Measurements from ENCODE around the gene ATP5PD.

Gene ATP5PD

GRCh38 chr17:75004371-75004770 lies 42.4 kb downstream of the ATP5PD start:
- H3K27ac ChIP-seq (replicated peaks), result no peak overlapping the region
- H3K27me3 ChIP-seq (ENCODE audit: insufficient read depth, poor library complexity, severe bottlenecking), result no peaks in the 10 kb centered on the region
- no peak for DNase-seq (ENCODE audit: low read depth in 1 of 2, low spot score in 1 of 2)
- no peak for TF ChIP-seq POLR2AphosphoS5 (IDR thresholded peaks at IDR 0.05; ENCODE audit: low read depth)
- TF ChIP-seq REST (IDR thresholded peaks at IDR 0.05; ENCODE audit: insufficient replicate concordance, low read depth), result no peak
- no peak for TF ChIP-seq CTCF (IDR thresholded peaks at IDR 0.05; ENCODE audit: insufficient read depth, low read length)
- no peak for TF ChIP-seq GABPA (IDR thresholded peaks at IDR 0.05; ENCODE audit: low read depth)
- TF ChIP-seq SPI1 (IDR thresholded peaks at IDR 0.05; ENCODE audit: borderline replicate concordance, low read depth), result no peak
- H3K4me3 ChIP-seq (replicated peaks; ENCODE audit: insufficient read depth, low read length), result no peak overlapping the region

- H3K4me3 ChIP-seq (replicated peaks; ENCODE audit: insufficient read depth, low read length), result no peak overlapping the region
- TF ChIP-seq POLR2AphosphoS5 (IDR thresholded peaks at IDR 0.05; ENCODE audit: low read depth), result no peak
- no peak for TF ChIP-seq CTCF (IDR thresholded peaks at IDR 0.05; ENCODE audit: insufficient read depth, low read length)
- TF ChIP-seq SPI1 (IDR thresholded peaks at IDR 0.05; ENCODE audit: borderline replicate concordance, low read depth), result no peak
- no peak for TF ChIP-seq REST (IDR thresholded peaks at IDR 0.05; ENCODE audit: insufficient replicate concordance, low read depth)
- no peak for TF ChIP-seq GABPA (IDR thresholded peaks at IDR 0.05; ENCODE audit: low read depth)
- no peak for DNase-seq (ENCODE audit: low read depth in 1 of 2, low spot score in 1 of 2)
- H3K27me3 ChIP-seq (ENCODE audit: insufficient read depth, poor library complexity, severe bottlenecking), result no peaks in the 10 kb centered on the region
- H3K27ac ChIP-seq (replicated peaks), result no peak overlapping the region
Measured at GRCh38 chr17:75003957-75004355, 42.8 kb downstream of the ATP5PD start.

GRCh38 chr17:75003070-75003956 lies 43.5 kb downstream of the ATP5PD start:
- H3K27me3 ChIP-seq (ENCODE audit: insufficient read depth, poor library complexity, severe bottlenecking), result no peaks in the 10 kb centered on the region
- H3K27ac ChIP-seq (replicated peaks), result peak overlapping the region; percentile 46; the same call in 1 of the 2 replicates
- H3K4me3 ChIP-seq (replicated peaks; ENCODE audit: insufficient read depth, low read length), result no peak overlapping the region
- no peak for TF ChIP-seq REST (IDR thresholded peaks at IDR 0.05; ENCODE audit: insufficient replicate concordance, low read depth)
- no peak for TF ChIP-seq POLR2AphosphoS5 (IDR thresholded peaks at IDR 0.05; ENCODE audit: low read depth)
- no peak for TF ChIP-seq SPI1 (IDR thresholded peaks at IDR 0.05; ENCODE audit: borderline replicate concordance, low read depth)
- TF ChIP-seq GABPA (IDR thresholded peaks at IDR 0.05; ENCODE audit: low read depth), result no peak
- no peak for TF ChIP-seq CTCF (IDR thresholded peaks at IDR 0.05; ENCODE audit: insufficient read depth, low read length)
- no peak for DNase-seq (ENCODE audit: low read depth in 1 of 2, low spot score in 1 of 2)

Measured in HL-60 (cell line).